ENCODE measurements around the gene CAMKK2. TPM values are rescaled to one million over a fixed set of nuclear protein-coding genes. Genes with fewer than 3 reads are reported as not detected.
"Not testable (repeated sequence)": the region's sequence is repeated elsewhere in the genome, so short reads cannot be mapped to it uniquely, and the experiment has no call there.

The CAMKK2 gene
- polyA plus RNA-seq, 1 experiment = 35.8 TPM

GRCh38 chr12:121229826-121230537 is 66.5 kb downstream of the CAMKK2 start:
- H3K36me3 ChIP-seq (ENCODE audit: control insufficient read depth, insufficient read depth, low read length); POLR2A ChIA-PET; DNase-seq (ENCODE audit: low read depth); H3K4me3 ChIP-seq (ENCODE audit: low read depth, low read length); H3K27me3 ChIP-seq (ENCODE audit: control insufficient read depth, insufficient read depth, low read length): not testable (repeated sequence)
- CTCF ChIA-PET = interaction anchor here (0.5 to 2.9 kb wide), 20 partner anchors 8 to 222 kb away, joined by 3 to 28 read pairs (median 3); no protein-coding TSS in a partner anchor
- peak; percentile 89 for TF ChIP-seq CTCF (IDR thresholded peaks at IDR 0.05; ENCODE audit: insufficient read depth, low read depth, low read length)

GRCh38 chr12:121228919-121229665 is 67.4 kb downstream of the CAMKK2 start:
- no peak for TF ChIP-seq CTCF (IDR thresholded peaks at IDR 0.05; ENCODE audit: insufficient read depth, low read depth, low read length)
- Histone ChIP-seq H3K36me3 (ENCODE audit: control insufficient read depth, insufficient read depth, low read length) (peaks cover 2% of the 10 kb centered on the region; the same call in 1 of the 2 replicates), H3K4me3 (ENCODE audit: low read depth, low read length) (no peak overlapping the region), H3K27me3 (ENCODE audit: control insufficient read depth, insufficient read depth, low read length) (no peaks in the 10 kb centered on the region)
- ChIA-PET POLR2A (no interaction called here), CTCF (interaction anchor here (0.5 to 2.9 kb wide), 6 partner anchors 7 to 221 kb away, joined by 3 to 28 read pairs (median 3); no protein-coding TSS in a partner anchor)
- no peak for DNase-seq (ENCODE audit: low read depth)

DNA sequence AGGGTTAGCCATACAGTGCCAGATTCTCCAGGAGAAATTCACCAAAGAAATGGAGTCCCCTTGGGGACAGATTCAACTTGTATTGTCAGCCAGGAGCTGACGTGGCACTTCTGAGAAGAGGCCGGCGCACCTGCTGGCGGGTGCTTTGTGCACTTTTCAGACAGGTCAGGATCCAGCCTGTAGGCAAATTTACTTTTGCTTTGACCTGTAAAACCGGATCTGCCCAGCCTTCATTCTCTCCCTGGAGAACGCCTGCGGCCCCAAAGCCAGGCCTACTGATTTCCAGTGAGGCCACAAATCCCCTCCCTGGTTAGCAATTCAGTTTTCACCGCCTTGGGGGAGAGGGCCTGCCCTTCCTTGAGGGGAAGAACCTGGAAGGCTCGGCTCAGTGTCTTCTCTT is 69.2 kb downstream of the CAMKK2 start:
- Histone ChIP-seq H3K4me3 (ENCODE audit: low read depth, low read length) (no peak overlapping the region), H3K36me3 (ENCODE audit: control insufficient read depth, insufficient read depth, low read length) (peaks cover 4% of the 10 kb centered on the region; the same call in 1 of the 2 replicates), H3K27me3 (ENCODE audit: control insufficient read depth, insufficient read depth, low read length) (no peaks in the 10 kb centered on the region)
- CTCF ChIA-PET = no interaction called here
- DNase-seq (ENCODE audit: low read depth) = no peak
- POLR2A ChIA-PET = no interaction called here
- no peak for TF ChIP-seq CTCF (IDR thresholded peaks at IDR 0.05; ENCODE audit: insufficient read depth, low read depth, low read length)

- DNase-seq (ENCODE audit: low read depth); CTCF ChIA-PET; H3K27me3 ChIP-seq (ENCODE audit: control insufficient read depth, insufficient read depth, low read length); POLR2A ChIA-PET; H3K36me3 ChIP-seq (ENCODE audit: control insufficient read depth, insufficient read depth, low read length); H3K4me3 ChIP-seq (ENCODE audit: low read depth, low read length): not testable (repeated sequence)
Observed at GRCh38 chr12:121226871-121227270, 69.6 kb downstream of the CAMKK2 start.

DNA sequence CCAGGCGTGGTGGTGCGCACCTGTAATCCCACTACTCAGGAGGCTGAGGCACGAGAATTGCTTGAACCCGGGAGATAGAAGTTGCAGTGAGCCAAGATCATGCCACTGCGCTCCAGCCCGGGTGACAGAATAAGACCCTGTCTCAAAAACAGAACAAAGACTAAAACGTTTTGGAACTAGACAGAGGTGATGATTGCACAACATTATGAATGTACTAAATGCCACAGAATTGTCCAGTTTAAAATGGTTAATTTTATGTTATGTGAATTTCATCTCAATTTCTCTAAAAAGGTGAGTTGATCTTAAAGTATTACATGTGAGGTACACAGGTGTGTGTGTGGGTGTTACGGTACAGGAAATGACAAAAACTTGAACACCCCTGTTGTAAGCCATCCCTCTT is 70.1 kb downstream of the CAMKK2 start:
- Histone ChIP-seq H3K27me3 (ENCODE audit: control insufficient read depth, insufficient read depth, low read length) (no peaks in the 10 kb centered on the region), H3K36me3 (ENCODE audit: control insufficient read depth, insufficient read depth, low read length) (peaks cover 4% of the 10 kb centered on the region; the same call in 1 of the 2 replicates), H3K4me3 (ENCODE audit: low read depth, low read length) (no peak overlapping the region)
- POLR2A ChIA-PET = no interaction called here
- CTCF ChIA-PET = no interaction called here
- no peak for TF ChIP-seq CTCF (IDR thresholded peaks at IDR 0.05; ENCODE audit: insufficient read depth, low read depth, low read length)
- DNase-seq (ENCODE audit: low read depth) = no peak
